HL-60 (cell line): ENCODE data around the gene RHOT2.

Experiments used
- DNase-seq, 2 experiments: peaks; one replicate each; pipeline ENCODE4 v3.0.0-alpha.2; 2010 to 2020; ENCODE audit warnings: low read depth in 1 of 2, low spot score in 1 of 2
- H3K27ac ChIP-seq: fragments of 250-450 bp; sonication (Bioruptor Pico); replicated peaks from 2 replicates; pipeline ENCODE4 v1.5.1; 2020; ENCODE audit warnings: mild to moderate bottlenecking, moderate library complexity
- H3K27me3 ChIP-seq: fragments of 250-450 bp; sonication (Bioruptor Pico); 2 replicates; pipeline ENCODE4 v1.5.1; 2021; ENCODE audit warnings: mild to moderate bottlenecking, moderate library complexity; ENCODE audit not compliant: insufficient read depth, poor library complexity, severe bottlenecking
- H3K4me3 ChIP-seq: replicated peaks from 2 replicates; pipeline ENCODE4 v1.5.1; 2011; ENCODE audit warnings: mild to moderate bottlenecking, control low read depth, low read length; ENCODE audit not compliant: insufficient read depth
- GABPA ChIP-seq: IDR thresholded peaks from 2 replicates; pipeline ENCODE4 v1.6.1; 2012; ENCODE audit warnings: low read depth
- POLR2AphosphoS5 ChIP-seq: IDR thresholded peaks from 2 replicates; pipeline ENCODE4 v1.6.1; 2012; ENCODE audit warnings: low read depth
- SPI1 ChIP-seq: IDR thresholded peaks from 2 replicates; pipeline ENCODE4 v1.6.1; 2012; ENCODE audit warnings: low read depth, mild to moderate bottlenecking, borderline replicate concordance
- TF ChIP-seq, protein P1 (sequence below): IDR thresholded peaks from 2 replicates; pipeline ENCODE4 v1.6.1; 2012; ENCODE audit warnings: low read depth; ENCODE audit not compliant: insufficient replicate concordance
- TF ChIP-seq, protein P2 (sequence below): IDR thresholded peaks from one replicate; pipeline ENCODE4 v1.5.1; 2011; ENCODE audit warnings: low read length, control low read depth, inconsistent platforms; ENCODE audit not compliant: insufficient read depth

RHOT2 gene

GRCh38 chr16:634996-635395, 32.9 kb upstream of the RHOT2 start:
- Histone ChIP-seq H3K4me3 (peak overlapping the region; percentile 72), H3K27ac (no peak overlapping the region), H3K27me3 (no peaks in the 10 kb centered on the region)
- TF ChIP-seq GABPA (no peak), POLR2AphosphoS5 (no peak)
- TF ChIP-seq, protein P1, sequence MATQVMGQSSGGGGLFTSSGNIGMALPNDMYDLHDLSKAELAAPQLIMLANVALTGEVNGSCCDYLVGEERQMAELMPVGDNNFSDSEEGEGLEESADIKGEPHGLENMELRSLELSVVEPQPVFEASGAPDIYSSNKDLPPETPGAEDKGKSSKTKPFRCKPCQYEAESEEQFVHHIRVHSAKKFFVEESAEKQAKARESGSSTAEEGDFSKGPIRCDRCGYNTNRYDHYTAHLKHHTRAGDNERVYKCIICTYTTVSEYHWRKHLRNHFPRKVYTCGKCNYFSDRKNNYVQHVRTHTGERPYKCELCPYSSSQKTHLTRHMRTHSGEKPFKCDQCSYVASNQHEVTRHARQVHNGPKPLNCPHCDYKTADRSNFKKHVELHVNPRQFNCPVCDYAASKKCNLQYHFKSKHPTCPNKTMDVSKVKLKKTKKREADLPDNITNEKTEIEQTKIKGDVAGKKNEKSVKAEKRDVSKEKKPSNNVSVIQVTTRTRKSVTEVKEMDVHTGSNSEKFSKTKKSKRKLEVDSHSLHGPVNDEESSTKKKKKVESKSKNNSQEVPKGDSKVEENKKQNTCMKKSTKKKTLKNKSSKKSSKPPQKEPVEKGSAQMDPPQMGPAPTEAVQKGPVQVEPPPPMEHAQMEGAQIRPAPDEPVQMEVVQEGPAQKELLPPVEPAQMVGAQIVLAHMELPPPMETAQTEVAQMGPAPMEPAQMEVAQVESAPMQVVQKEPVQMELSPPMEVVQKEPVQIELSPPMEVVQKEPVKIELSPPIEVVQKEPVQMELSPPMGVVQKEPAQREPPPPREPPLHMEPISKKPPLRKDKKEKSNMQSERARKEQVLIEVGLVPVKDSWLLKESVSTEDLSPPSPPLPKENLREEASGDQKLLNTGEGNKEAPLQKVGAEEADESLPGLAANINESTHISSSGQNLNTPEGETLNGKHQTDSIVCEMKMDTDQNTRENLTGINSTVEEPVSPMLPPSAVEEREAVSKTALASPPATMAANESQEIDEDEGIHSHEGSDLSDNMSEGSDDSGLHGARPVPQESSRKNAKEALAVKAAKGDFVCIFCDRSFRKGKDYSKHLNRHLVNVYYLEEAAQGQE, result no peak
- no peak for DNase-seq

DNA sequence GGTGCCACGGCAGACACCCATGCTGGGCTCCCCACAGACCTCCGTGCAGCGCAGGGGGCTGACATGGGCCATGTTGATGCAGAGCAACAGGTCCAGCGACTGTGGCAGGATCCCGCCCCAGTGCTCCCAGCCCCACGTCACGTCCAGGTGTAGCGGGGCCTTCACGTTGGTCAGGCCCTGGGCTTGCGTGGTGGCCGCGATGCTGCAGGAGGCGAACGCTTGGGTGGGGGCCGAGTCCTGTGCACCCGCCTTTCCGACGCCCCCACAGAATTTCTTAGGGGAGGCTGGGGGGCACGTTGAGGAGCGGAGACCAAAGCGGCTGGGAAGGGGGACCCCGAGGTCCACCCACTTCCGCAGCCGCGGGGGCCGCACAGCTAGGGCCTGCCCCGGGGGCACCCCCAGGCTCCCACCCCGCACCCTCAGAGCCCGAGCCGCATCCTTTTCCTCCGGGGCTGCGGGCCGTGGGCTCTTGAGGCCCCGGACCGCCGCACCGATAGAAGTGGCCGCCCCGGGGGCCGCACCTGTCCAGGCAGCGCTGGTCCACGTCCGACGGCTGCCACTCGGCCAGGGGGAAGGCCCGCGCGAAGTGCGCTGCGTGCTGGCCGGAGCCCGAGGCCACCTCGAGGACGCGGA, 32.2 kb upstream of the RHOT2 start:
- DNase-seq, result no peak
- peak overlapping the region; percentile 85 for H3K27ac ChIP-seq
- peak overlapping the region; percentile 72 for H3K4me3 ChIP-seq
- TF ChIP-seq SPI1, result no peak
- TF ChIP-seq GABPA, result no peak
- no peak for TF ChIP-seq POLR2AphosphoS5
- no peaks in the 10 kb centered on the region for H3K27me3 ChIP-seq

DNA sequence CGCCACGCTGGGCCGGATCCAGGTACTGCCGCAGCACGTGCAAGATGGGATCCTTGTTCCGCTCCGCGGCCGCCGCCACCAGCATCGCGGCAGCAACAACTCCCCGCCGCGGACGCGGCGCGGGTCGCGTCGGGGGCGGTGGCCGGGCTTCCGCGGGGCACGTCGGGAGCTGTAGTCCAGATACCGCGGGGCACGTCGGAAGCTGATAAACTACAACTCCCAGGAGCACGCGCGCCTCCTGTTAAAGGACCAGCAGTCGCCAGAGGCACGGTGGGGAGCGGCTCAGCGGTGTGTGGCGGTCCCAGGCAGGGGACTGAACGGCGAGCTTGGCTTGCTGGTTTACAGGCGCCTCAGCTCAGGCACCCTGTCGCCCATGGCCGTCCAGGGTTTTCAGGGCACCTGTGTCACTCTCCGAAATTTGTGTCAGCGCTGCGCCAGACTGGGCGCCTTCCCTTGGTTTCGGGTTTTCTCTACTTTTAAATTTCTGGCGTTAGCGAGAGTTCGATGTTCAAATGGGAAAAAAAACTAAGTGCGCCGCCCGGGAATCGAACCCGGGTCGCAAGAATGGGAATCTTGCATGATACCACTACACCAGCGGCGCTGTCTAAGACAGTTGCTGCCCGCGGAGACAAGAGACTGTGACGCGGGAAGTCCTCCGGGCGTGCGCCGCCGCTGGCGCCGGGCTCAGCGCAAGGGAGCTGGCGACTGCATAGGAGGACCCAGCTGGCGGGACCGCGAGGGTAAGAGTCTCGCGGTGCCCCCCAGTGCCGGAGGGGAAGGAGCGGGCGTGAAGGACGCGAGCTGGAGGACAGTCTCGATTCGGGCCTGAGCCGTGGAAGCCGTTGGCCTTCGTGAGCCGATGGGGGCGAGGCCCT, 31.5 kb upstream of the RHOT2 start, which contains the start of gene METTL26:
Gene METTL26, minus strand, starts transcription at position 100 of the 875 bp plus-strand sequence. Its CDS starts 15 bp downstream, at position 85.
- Histone ChIP-seq H3K27me3 (no peaks in the 10 kb centered on the region), H3K4me3 (peak within 1 kb of the TSS; percentile 72), H3K27ac (peak within 1 kb of the TSS; percentile 85)
- peak; percentile 95 to 96 for DNase-seq
- TF ChIP-seq, protein P2, sequence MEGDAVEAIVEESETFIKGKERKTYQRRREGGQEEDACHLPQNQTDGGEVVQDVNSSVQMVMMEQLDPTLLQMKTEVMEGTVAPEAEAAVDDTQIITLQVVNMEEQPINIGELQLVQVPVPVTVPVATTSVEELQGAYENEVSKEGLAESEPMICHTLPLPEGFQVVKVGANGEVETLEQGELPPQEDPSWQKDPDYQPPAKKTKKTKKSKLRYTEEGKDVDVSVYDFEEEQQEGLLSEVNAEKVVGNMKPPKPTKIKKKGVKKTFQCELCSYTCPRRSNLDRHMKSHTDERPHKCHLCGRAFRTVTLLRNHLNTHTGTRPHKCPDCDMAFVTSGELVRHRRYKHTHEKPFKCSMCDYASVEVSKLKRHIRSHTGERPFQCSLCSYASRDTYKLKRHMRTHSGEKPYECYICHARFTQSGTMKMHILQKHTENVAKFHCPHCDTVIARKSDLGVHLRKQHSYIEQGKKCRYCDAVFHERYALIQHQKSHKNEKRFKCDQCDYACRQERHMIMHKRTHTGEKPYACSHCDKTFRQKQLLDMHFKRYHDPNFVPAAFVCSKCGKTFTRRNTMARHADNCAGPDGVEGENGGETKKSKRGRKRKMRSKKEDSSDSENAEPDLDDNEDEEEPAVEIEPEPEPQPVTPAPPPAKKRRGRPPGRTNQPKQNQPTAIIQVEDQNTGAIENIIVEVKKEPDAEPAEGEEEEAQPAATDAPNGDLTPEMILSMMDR, result no peak
- TF ChIP-seq SPI1, result peak; percentile 20; the same call in 1 of the 2 replicates
- peak; percentile 61; the same call in 1 of the 2 replicates for TF ChIP-seq POLR2AphosphoS5
- peak; percentile 10; the same call in 1 of the 2 replicates for TF ChIP-seq GABPA
- TF ChIP-seq, protein P1, result no peak

GRCh38 chr16:637081-638018, 30.6 kb upstream of the RHOT2 start:
- peak; percentile 68 to 84 for DNase-seq
- Histone ChIP-seq H3K27ac (peak overlapping the region; percentile 85), H3K4me3 (peak overlapping the region; percentile 72), H3K27me3 (no peaks in the 10 kb centered on the region)
- TF ChIP-seq, protein P2, result no peak
- TF ChIP-seq, protein P1, result no peak
- TF ChIP-seq GABPA (no peak), SPI1 (no peak), POLR2AphosphoS5 (no peak)
